OCI-M1 (cell line): ENCODE results near the gene LILRB5.
"Not testable (repeated sequence)": the region's sequence is repeated elsewhere in the genome, so short reads cannot be mapped to it uniquely, and the experiment has no call there.

Source experiments
- DNase-seq: peaks from one replicate; lab custom pipeline; 2025; lab: John Stamatoyannopoulos, UW

LILRB5 gene

DNA sequence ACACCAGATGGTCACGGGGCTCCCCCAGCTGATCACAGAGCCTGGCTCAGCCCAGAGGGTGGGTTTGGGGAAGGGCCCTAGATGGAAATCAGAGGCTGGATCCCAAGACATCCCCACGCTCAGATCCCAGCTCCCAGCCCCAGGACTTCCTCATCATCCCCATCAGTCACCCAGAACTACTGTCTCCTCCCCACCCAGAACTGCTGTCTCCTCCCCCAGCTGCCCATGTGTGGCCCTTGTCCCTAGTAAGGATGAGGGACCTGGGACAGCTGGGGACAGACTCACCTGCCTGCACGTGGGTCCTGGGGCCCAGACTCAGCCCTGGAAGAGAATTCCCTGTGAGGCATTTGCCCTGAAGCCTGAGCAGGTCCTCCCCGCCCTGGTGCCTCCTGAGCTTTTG lies 14.8 kb downstream of the LILRB5 start:
- DNase-seq, result not testable (repeated sequence)

DNA sequence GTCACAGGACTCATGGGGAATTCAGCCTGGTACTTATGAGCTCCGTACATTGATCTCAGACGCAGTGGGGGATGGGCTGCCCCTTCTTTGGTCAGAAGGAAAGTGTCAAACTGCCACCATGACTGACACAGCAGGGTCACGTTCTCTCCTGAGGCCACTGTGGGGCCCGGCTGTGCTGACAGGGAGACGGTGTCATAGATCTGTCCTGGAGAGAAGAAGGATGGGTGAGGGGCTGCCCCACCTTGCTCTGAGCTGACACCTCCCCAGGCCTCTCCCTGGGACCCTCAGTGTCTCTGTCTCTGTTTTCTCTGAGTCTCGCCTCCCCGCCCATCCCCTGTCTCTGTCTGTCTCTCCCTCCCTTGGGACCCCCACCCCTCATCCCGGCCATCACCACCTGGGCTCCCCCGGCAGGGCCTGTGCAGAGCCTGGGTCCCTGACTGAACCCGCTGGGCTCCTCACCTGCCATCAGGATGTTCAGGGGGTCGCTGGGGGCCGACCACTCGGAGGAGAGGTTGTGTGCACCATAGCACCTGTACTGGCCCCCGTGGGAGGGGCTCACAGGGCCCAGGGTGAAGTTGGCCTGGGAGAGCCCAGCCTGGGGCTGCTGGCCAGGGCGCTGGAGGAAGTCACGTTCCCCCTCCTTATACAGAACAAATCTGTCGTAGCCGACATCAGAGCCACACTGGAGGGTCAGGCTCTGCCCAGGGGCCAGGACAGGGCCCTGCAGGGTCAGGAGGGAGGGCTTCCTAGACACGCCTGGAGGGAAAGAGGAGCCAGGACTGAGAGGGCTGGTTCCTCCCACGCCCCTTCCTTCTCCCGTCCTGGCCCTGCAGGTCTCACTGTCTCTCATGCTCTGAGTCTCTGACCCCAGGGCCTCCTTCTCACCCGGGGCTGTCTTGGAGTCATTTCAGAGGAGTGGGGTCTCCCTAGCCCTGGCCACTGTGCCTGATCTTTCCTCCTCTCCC lies 16.4 kb downstream of the LILRB5 start:
- not testable (repeated sequence) for DNase-seq

DNA sequence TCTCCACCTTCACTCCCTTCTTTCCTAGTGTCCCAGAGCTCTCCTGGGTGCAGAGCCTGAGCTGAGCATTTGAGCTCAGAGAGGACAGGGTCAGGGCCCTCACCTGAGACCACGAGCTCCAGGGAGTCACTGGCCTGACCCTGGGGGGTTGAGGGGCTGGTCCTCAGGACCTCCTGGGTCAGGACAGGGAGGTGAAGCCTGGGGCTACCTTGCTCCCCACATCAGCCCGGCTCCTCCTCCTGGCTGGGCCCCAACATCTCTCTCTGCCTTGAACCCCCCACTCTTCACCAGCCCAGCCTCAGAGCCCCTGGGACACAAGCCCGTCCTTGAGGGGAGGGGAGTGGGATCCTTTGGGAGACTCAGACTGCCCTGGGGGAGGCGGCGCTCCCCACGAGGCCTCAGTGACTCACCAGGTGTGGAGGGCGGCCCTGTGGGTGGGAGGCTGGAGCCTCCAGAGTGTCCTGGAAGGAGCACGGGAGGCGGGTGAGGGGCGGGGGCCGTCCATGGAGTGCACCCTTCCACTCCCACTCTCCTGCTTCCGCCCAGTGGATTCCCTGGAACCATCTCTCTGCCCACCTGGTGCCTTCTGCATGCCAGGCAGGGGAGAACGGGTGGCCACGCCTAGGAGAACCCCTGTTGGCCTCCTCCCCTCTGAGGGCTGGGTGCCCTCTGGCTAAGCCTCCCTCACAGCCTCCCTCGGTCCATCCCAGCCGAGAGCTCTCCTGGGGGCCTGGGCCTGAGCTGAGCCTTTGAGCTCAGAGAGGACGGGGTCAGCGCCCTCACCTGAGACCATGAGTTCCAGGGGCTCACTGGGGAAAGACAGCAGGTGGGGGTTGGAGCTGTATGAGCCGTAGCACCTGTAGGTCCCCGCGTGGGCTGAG lies 17.3 kb downstream of the LILRB5 start:
- not testable (repeated sequence) for DNase-seq

DNA sequence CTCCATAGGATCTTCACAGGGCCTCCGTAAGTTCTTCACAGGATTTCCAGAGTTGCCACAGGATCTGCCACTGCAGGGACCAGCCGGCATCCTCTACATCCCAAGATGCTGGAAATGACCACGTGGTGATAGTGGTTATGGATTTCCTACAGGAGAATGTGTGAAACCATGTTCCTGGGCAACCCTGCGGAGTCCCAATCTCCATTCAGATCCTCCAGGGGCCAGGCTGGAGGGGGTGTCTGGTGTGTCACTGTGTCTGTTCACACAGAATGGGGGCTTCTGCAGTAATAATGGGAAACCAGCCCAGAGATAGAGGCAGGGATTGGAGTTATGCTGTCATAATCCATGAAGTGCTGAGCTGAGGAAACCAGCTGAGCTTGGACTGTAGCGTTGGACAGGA lies 23.1 kb downstream of the LILRB5 start:
- DNase-seq, result no peak

- DNase-seq, result peak; percentile 94
These were observed 25.8 kb downstream of the LILRB5 start for GRCh38 chr19:54231077-54231931.

DNA sequence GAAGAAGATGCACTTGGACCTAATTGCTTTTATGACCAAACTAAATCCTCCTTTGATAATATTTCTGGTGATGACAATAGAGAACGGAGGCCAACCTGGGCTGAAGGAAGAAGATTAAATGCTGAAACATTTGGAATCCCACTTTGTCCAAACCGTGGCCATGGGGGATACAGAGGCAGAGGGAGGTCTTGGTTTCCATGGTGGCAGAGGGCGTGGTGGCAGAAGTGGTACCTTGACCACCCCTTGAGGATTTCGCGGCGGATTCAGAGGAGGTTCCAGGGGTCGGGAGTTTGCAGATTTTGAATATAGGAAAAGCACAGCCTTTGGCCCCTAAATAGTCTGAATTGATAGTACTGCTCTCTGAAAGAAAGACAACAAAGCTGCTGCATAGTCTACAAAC lies 27.0 kb downstream of the LILRB5 start:
- DNase-seq, result no peak

- no peak for DNase-seq
These were observed 27.9 kb downstream of the LILRB5 start for GRCh38 chr19:54229146-54229545.

DNA sequence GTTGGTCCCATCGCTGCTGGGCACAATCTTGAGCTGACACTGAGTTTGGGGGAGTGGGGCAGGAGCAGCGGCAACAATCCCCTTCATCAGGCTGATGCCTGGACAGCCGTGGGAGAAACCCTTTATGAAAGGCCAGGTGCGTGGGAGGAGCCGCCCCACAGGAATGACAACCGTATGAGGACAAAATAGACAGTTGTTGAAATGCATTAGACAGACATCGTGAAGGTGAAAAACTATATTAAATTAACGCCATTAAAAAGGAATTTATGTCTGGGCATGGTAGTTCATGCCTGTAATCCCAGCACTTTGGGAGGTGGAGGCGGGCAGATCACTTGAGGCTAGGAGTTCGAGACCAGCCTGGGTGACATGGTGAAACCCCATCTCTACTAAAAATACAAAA lies 32.5 kb downstream of the LILRB5 start:
- not testable (repeated sequence) for DNase-seq

DNA sequence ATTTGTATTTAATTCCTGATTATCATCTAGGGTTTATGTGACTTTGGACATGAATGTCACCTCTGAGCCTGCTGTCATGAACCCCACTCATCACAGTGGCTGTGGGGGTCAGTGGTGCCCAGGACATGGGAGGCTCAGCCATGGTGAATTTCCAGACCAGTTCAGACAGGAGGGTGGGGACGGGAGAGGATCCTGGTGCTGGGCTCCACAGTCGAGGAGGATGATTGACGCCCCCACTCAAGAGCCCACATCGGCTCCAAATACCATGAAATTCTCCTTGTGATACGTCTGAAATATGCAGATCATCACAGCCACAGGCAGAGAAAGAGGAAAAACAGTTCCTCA lies 33.2 kb downstream of the LILRB5 start:
- DNase-seq, result not testable (repeated sequence)

DNA sequence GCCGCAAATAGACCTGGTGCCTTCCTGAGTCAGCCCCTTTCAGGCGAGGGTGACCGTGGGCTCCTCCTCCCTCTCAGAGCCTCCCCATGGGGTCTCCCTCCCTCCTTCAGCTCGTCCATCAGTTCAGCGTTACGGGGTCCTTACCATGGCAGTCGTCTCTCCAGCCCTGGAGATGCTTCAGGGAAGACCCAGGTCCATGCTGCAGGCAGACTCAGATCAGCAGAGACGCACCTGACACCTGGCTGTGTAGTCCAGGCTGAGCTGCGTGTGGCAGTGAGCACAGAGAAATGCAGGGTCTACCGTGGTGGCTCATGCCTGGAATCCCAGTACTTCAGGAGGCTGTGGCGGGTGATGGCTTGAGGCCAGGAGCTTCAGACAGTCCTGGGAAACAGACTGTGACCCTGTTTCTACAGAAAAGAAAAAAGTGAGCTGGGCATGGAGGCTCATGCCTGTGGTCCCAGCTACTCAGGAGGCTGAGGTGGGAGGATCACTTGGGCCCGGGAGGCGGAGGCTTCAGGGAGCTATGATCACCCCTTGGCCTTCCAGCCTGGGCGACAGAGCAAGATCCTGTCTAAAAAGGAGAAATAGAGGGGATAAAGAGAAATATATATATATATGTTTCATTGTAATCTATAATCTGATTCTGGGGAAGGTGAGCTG lies 33.7 kb downstream of the LILRB5 start:
- not testable (repeated sequence) for DNase-seq

GRCh38 chr19:54222474-54223276 lies 34.4 kb downstream of the LILRB5 start, which contains the start of gene LILRB3:
Gene LILRB3, minus strand, starts transcription at chr19:54223007. Its CDS starts 31 bp downstream, at chr19:54222976.
- DNase-seq, result peak; percentile 21

GRCh38 chr19:54221947-54222346 lies 35.1 kb downstream of the LILRB5 start:
- DNase-seq, result not testable (repeated sequence)

GRCh38 chr19:54219702-54220101 lies 37.4 kb downstream of the LILRB5 start:
- not testable (repeated sequence) for DNase-seq

DNA sequence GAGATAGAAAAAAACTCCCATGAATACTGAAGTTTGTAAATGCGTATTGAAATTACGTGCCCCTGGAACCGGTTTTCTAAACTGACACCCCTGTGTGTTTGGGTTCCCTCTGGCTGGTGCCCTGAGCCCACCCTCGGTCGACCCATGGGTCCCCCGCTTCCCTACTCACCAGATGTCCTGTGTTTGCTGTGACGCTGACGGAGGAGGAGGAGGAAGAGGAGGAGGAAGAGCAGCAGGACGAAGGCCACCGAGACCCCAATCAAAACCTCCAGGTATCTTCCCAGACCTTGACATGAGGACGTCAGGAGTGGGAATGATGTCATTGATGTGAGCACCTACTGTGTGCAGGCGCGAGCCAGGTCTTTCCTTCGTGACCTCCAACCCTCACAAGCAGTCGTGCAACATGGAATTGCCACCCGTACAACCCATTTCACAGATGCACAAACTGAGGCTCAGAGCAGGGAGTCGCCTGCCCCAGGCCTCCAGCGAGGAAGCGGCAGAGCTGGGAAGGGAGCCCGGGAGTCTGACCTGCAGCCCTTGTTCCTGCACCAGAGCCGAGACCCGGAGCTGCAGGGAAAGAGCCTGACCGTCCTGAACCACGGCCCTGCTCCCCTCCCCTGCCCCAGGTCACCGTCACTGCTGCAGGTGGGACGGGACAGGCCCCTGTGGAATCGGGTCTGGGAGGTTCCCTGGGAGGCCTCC lies 38.0 kb downstream of the LILRB5 start:
- DNase-seq, result no peak

- no peak for DNase-seq
These were observed 38.8 kb downstream of the LILRB5 start for GRCh38 chr19:54218259-54218658.

DNA sequence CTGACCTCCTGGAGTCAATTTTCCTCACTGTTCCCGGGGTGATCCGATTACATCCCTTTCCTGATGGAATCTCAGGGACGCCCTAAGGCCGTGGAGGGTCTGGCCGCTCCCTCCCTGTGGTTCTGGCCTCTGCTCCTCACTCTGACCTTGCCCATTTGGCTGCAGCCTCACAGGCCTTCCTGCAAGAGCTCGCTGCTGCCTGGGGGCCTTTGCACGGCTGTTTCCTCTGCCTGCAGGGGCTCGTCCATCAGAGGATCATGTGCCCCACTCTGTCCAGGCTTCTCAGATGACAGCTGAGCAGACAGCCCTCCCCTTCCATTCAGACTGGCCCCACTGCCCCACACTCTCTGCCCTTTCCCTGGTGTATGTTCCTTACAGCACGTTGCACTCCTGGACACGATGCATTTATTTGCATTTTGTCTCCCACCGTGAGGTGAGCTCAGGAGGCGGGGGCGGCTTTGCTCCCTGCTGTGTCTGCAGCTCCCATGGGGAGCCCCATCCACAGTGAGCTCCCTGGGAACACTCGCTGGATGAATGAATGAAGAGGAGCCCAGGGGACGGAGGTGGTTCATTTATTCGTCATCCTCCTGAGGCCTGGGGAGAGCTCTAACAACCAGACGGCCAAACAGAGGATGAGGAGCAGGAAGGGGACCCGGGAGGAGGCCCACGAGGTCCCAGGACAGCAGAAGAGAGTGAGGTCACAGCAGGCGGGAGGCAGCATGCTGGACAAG lies 39.4 kb downstream of the LILRB5 start:
- DNase-seq, result not testable (repeated sequence)

- no peak for DNase-seq
These were observed 40.2 kb downstream of the LILRB5 start for GRCh38 chr19:54216869-54217268.

DNA sequence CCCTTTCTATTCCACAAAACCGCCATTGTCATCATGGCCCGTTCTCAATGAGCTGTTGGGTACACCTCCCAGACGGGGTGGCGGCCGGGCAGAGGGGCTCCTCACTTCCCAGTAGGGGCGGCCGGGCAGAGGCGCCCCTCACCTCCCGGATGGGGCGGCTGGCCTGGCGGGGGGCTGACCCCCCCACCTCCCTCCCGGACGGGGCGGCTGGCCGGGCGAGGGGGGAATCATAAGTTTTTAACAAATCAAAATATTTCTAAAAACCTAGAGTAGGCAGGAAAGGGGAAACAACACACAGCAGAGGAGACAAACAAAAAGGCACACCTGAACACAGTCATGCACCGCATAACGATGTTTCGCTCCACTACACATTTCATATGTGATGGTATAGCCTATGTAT lies 42.3 kb downstream of the LILRB5 start:
- not testable (repeated sequence) for DNase-seq

- DNase-seq, result not testable (repeated sequence)
These were observed 42.9 kb downstream of the LILRB5 start for GRCh38 chr19:54214217-54214616.
